HUES64 (cell line): Measurements from ENCODE around the gene HOXB3.

ENCODE experiments used
- H3K27ac ChIP-seq: 2 replicates; pipeline ENCODE4 v1.7.0; 2013; ENCODE audit warnings: low read depth, low read length, inconsistent platforms
- H3K27me3 ChIP-seq: 2 replicates; pipeline ENCODE4 v1.6.1; 2013; ENCODE audit warnings: mild to moderate bottlenecking, low read length; ENCODE audit not compliant: insufficient read depth
- H3K36me3 ChIP-seq: 2 replicates; pipeline ENCODE4 v1.6.1; 2013; ENCODE audit warnings: mild to moderate bottlenecking, low read length; ENCODE audit not compliant: insufficient read depth
- H3K4me1 ChIP-seq: 2 replicates; pipeline ENCODE4 v1.6.1; 2013; ENCODE audit warnings: mild to moderate bottlenecking, low read length, moderate library complexity; ENCODE audit not compliant: insufficient read depth
- H3K4me3 ChIP-seq: 2 replicates; pipeline ENCODE4 v1.5.1; 2013; ENCODE audit warnings: mild to moderate bottlenecking, low read length, moderate library complexity
- H3K9ac ChIP-seq: 2 replicates; pipeline ENCODE4 v1.6.1; 2013; ENCODE audit warnings: mild to moderate bottlenecking, low read depth, low read length
- H3K9me3 ChIP-seq: 2 replicates; pipeline ENCODE4 v1.6.1; 2013; ENCODE audit warnings: low read depth, low read length; ENCODE audit not compliant: insufficient read depth
- WGBS: fragments of 150-250, 120-280 bp; methylation state at CpG from one replicate; pipeline ENCODE4 v1.1.7; 2013; ENCODE audit warnings: missing lambda C conversion rate; 5-methylcytosine and 5-hydroxymethylcytosine counted together

HOXB3 gene

GRCh38 chr17:48610282-48611211 lies 20.5 kb upstream of the HOXB3 start, which contains the start of gene HOXB7:
Gene HOXB7 (minus strand): TSS chr17:48611017. CDS start chr17:48610918, 99 bp downstream.
- H3K36me3 ChIP-seq = no peaks in the 10 kb centered on the region
- H3K27me3 ChIP-seq = peaks cover 100% of the 10 kb centered on the region
- peaks cover 2% of the 10 kb centered on the region for H3K4me1 ChIP-seq
- WGBS = 2% methylated on average over 75 of the region's 79 CpGs
- H3K27ac ChIP-seq = no peak within 1 kb of the TSS
- H3K4me3 ChIP-seq = peak within 1 kb of the TSS; percentile 26
- no peak within 1 kb of the TSS; the same call in 1 of the 2 replicates for H3K9ac ChIP-seq
- no peaks in the 10 kb centered on the region for H3K9me3 ChIP-seq

- Histone ChIP-seq H3K27ac (no peak overlapping the region), H3K4me3 (no peak overlapping the region), H3K27me3 (peaks cover 100% of the 10 kb centered on the region), H3K9ac (no peak overlapping the region), H3K36me3 (no peaks in the 10 kb centered on the region), H3K9me3 (no peaks in the 10 kb centered on the region), H3K4me1 (peaks cover 2% of the 10 kb centered on the region)
- WGBS = 2% methylated on average over 11 of the region's 15 CpGs
Measured at GRCh38 chr17:48609759-48610281, 19.8 kb upstream of the HOXB3 start.

- H3K27me3 ChIP-seq = peaks cover 100% of the 10 kb centered on the region
- no peak overlapping the region for H3K27ac ChIP-seq
- peaks cover 2% of the 10 kb centered on the region for H3K4me1 ChIP-seq
- H3K36me3 ChIP-seq = no peaks in the 10 kb centered on the region
- no peaks in the 10 kb centered on the region for H3K9me3 ChIP-seq
- H3K9ac ChIP-seq = no peak overlapping the region
- H3K4me3 ChIP-seq = no peak overlapping the region
Measured at GRCh38 chr17:48609033-48609432, 19.0 kb upstream of the HOXB3 start.

- Histone ChIP-seq H3K9me3 (no peaks in the 10 kb centered on the region), H3K4me3 (no peak overlapping the region), H3K36me3 (no peaks in the 10 kb centered on the region), H3K4me1 (peaks cover 2% of the 10 kb centered on the region), H3K9ac (no peak overlapping the region), H3K27ac (no peak overlapping the region), H3K27me3 (peaks cover 100% of the 10 kb centered on the region)
- WGBS = 47% methylated on average over 1 of the region's 1 CpG
Measured at GRCh38 chr17:48608494-48608834, 18.4 kb upstream of the HOXB3 start.

GRCh38 chr17:48606892-48607614 lies 17.0 kb upstream of the HOXB3 start:
- Histone ChIP-seq H3K27me3 (peaks cover 100% of the 10 kb centered on the region), H3K9ac (no peak overlapping the region), H3K36me3 (no peaks in the 10 kb centered on the region), H3K4me3 (no peak overlapping the region), H3K27ac (no peak overlapping the region), H3K4me1 (no peaks in the 10 kb centered on the region; the same call in 1 of the 2 replicates), H3K9me3 (no peaks in the 10 kb centered on the region)
- 30% methylated on average over 8 of the region's 9 CpGs for WGBS

GRCh38 chr17:48605991-48606891 lies 16.2 kb upstream of the HOXB3 start:
- H3K9me3 ChIP-seq = no peaks in the 10 kb centered on the region
- H3K36me3 ChIP-seq = no peaks in the 10 kb centered on the region
- 8% methylated on average over 40 of the region's 41 CpGs for WGBS
- H3K4me3 ChIP-seq = no peak overlapping the region
- H3K27ac ChIP-seq = no peak overlapping the region
- peaks cover 100% of the 10 kb centered on the region for H3K27me3 ChIP-seq
- H3K9ac ChIP-seq = no peak overlapping the region
- no peaks in the 10 kb centered on the region; the same call in 1 of the 2 replicates for H3K4me1 ChIP-seq

GRCh38 chr17:48605409-48605919 lies 15.4 kb upstream of the HOXB3 start:
- no peak overlapping the region for H3K9ac ChIP-seq
- H3K4me3 ChIP-seq = no peak overlapping the region
- H3K27me3 ChIP-seq = peaks cover 100% of the 10 kb centered on the region
- H3K27ac ChIP-seq = no peak overlapping the region
- no peaks in the 10 kb centered on the region for H3K36me3 ChIP-seq
- no peaks in the 10 kb centered on the region; the same call in 1 of the 2 replicates for H3K4me1 ChIP-seq
- 3% methylated on average over 10 of the region's 10 CpGs for WGBS
- no peaks in the 10 kb centered on the region for H3K9me3 ChIP-seq

GRCh38 chr17:48604770-48605329 lies 14.8 kb upstream of the HOXB3 start, which contains the start of gene HOXB6:
Gene HOXB6 (minus strand): TSS chr17:48604986. CDS start chr17:48598150, 6,836 bp downstream.
- H3K36me3 ChIP-seq = no peaks in the 10 kb centered on the region
- no peak within 1 kb of the TSS for H3K9ac ChIP-seq
- peaks cover 100% of the 10 kb centered on the region for H3K27me3 ChIP-seq
- no peaks in the 10 kb centered on the region for H3K9me3 ChIP-seq
- WGBS = 9% methylated on average over 13 of the region's 16 CpGs
- H3K4me3 ChIP-seq = no peak within 1 kb of the TSS
- H3K27ac ChIP-seq = no peak within 1 kb of the TSS
- H3K4me1 ChIP-seq = no peaks in the 10 kb centered on the region; the same call in 1 of the 2 replicates

GRCh38 chr17:48603959-48604769 lies 14.1 kb upstream of the HOXB3 start:
- H3K4me1 ChIP-seq = no peaks in the 10 kb centered on the region; the same call in 1 of the 2 replicates
- 5% methylated on average over 16 of the region's 21 CpGs for WGBS
- H3K9me3 ChIP-seq = no peaks in the 10 kb centered on the region
- no peak overlapping the region for H3K27ac ChIP-seq
- peaks cover 100% of the 10 kb centered on the region for H3K27me3 ChIP-seq
- no peaks in the 10 kb centered on the region for H3K36me3 ChIP-seq
- H3K4me3 ChIP-seq = no peak overlapping the region
- no peak overlapping the region for H3K9ac ChIP-seq
